Tibial nerve (tissue), 4 donors: Measurements from ENCODE around the gene SLC9A5. TPM values are rescaled to one million over a fixed set of nuclear protein-coding genes. Genes with fewer than 3 reads are reported as not detected.

Experiments used
- DNase-seq, 2 donors: peaks; one replicate each; pipeline ENCODE4 v3.0.0-alpha.2; 2019; ENCODE audit warnings: low spot score in 2 of 2
- H3K27ac ChIP-seq, 4 donors: fragments of 200-600 bp; sonication (generic) in 3 of 4; one replicate each; pipeline ENCODE4 v1.5.1; 2017 to 2019; ENCODE audit warnings: mild to moderate bottlenecking in 1 of 4
- H3K27me3 ChIP-seq, 2 donors: fragments of 200-600 bp; sonication (generic) in 1 of 2; one replicate each; pipeline versions ENCODE4 v1.5.1 to v1.6.0; 2017 to 2019
- H3K36me3 ChIP-seq, 3 donors: fragments of 200-600 bp; sonication (generic); one replicate each; pipeline ENCODE4 v1.5.1; 2018 to 2019
- H3K4me1 ChIP-seq, 4 donors: fragments of 200-600 bp; sonication (generic) in 3 of 4; one replicate each; pipeline ENCODE4 v1.5.1; 2017 to 2019
- H3K4me3 ChIP-seq, 4 donors: fragments of 200-600 bp; sonication (generic) in 3 of 4; one replicate each; pipeline ENCODE4 v1.5.1; 2017 to 2019; ENCODE audit warnings: mild to moderate bottlenecking in 1 of 4, moderate library complexity in 1 of 4
- H3K9me3 ChIP-seq, 4 donors: fragments of 200-600 bp; sonication (generic) in 3 of 4; one replicate each; pipeline ENCODE4 v1.5.1; 2017 to 2019
- CTCF ChIP-seq, 5 experiments: fragments of 200-600 bp in 3 of 5; fragments of 450-650 bp in 2 of 5; sonication (generic) in 3 of 5; IDR thresholded peaks; one replicate each; pipeline ENCODE4 v1.5.1; 2016 to 2019; ENCODE audit warnings: antibody characterized with exemption in 5 of 5, mild to moderate bottlenecking in 3 of 5, moderate library complexity in 2 of 5
- EP300 ChIP-seq, 2 donors: sonication (generic); formaldehyde crosslinking; IDR thresholded peaks; one replicate each; pipeline ENCODE4 v1.6.1; 2017; ENCODE audit warnings: antibody characterized with exemption in 2 of 2, mild to moderate bottlenecking in 1 of 2
- POLR2A ChIP-seq, 2 donors: fragments of 450-650 bp; IDR thresholded peaks; one replicate each; pipeline ENCODE4 v1.6.1; 2017; ENCODE audit warnings: antibody characterized with exemption in 2 of 2, mild to moderate bottlenecking in 2 of 2, moderate library complexity in 2 of 2
- WGBS, 2 donors: methylation state at CpG; one replicate each; pipeline ENCODE4 v1.1.5; 2018; 5-methylcytosine and 5-hydroxymethylcytosine counted together
- total RNA-seq, 4 donors: library from RNA; depleted of rRNA; stranded (reverse); fragments of >200 nt; gene quantifications; one replicate each; pipeline ENCODE4 v1.1.0, GENCODE V29; 2016

The SLC9A5 gene
- total RNA-seq, 4 donors from 2014 or later, result 0.59 to 2.0 (median 1.5) TPM

- H3K27me3 ChIP-seq, result no peaks in the 10 kb centered on the region
- H3K27ac ChIP-seq, result no peak overlapping the region
- peaks cover 0 to 85% (median 11%) of the 10 kb centered on the region in 3 donors for H3K36me3 ChIP-seq
- peaks cover 0 to 32% (median 13%) of the 10 kb centered on the region in 4 donors for H3K4me1 ChIP-seq
- H3K4me3 ChIP-seq, result no peak overlapping the region
- TF ChIP-seq POLR2A (IDR thresholded peaks at IDR 0.05) (no peak), EP300 (IDR thresholded peaks at IDR 0.05) (no peak), CTCF (IDR thresholded peaks at IDR 0.05) (no peak)
- no peak for DNase-seq
- no peaks in the 10 kb centered on the region for H3K9me3 ChIP-seq
- WGBS, 2 donors, result 89 to 90% methylated on average over 28 to 40 of the region's 40 CpGs
Measured at GRCh38 chr16:67201411-67202345, 47.1 kb upstream of the SLC9A5 start.

- Histone ChIP-seq H3K27me3 (no peaks in the 10 kb centered on the region), H3K4me1 (peaks cover 0 to 27% (median 13%) of the 10 kb centered on the region in 4 donors), H3K9me3 (no peaks in the 10 kb centered on the region), H3K36me3 (peaks cover 0 to 84% (median 4%) of the 10 kb centered on the region in 3 donors), H3K27ac (no peak overlapping the region), H3K4me3 (no peak overlapping the region)
- WGBS, 2 donors, result 88 to 90% methylated on average over 6 to 10 of the region's 12 CpGs
- no peak for DNase-seq
- TF ChIP-seq POLR2A (IDR thresholded peaks at IDR 0.05), result no peak
- TF ChIP-seq CTCF (IDR thresholded peaks at IDR 0.05), result no peak
- no peak for TF ChIP-seq EP300 (IDR thresholded peaks at IDR 0.05)
Measured at GRCh38 chr16:67202426-67202825, 46.4 kb upstream of the SLC9A5 start.

GRCh38 chr16:67202956-67203493 is 45.8 kb upstream of the SLC9A5 start:
- 81 to 85% methylated on average over 16 to 22 of the region's 23 CpGs for WGBS, 2 donors

GRCh38 chr16:67204076-67204475 is 44.7 kb upstream of the SLC9A5 start:
- no peaks in the 10 kb centered on the region for H3K27me3 ChIP-seq
- H3K4me1 ChIP-seq, result peaks cover 0 to 10% (median 5%) of the 10 kb centered on the region in 4 donors
- H3K27ac ChIP-seq, result no peak overlapping the region
- H3K36me3 ChIP-seq, result peaks cover 0 to 87% (median 0%) of the 10 kb centered on the region in 3 donors
- 76 to 78% methylated on average over 4 of the region's 4 CpGs for WGBS, 2 donors
- no peak for DNase-seq
- H3K9me3 ChIP-seq, result no peaks in the 10 kb centered on the region
- no peak overlapping the region for H3K4me3 ChIP-seq
- no peak for TF ChIP-seq CTCF (IDR thresholded peaks at IDR 0.05)
- no peak for TF ChIP-seq POLR2A (IDR thresholded peaks at IDR 0.05)
- no peak for TF ChIP-seq EP300 (IDR thresholded peaks at IDR 0.05)

More at GRCh38 chr16:67202956-67203493, 45.8 kb upstream of the SLC9A5 start:
- peaks cover 0 to 21% (median 11%) of the 10 kb centered on the region in 4 donors for H3K4me1 ChIP-seq
- H3K27me3 ChIP-seq, result no peaks in the 10 kb centered on the region
- no peak for TF ChIP-seq POLR2A (IDR thresholded peaks at IDR 0.05)
- no peak for TF ChIP-seq CTCF (IDR thresholded peaks at IDR 0.05)
- TF ChIP-seq EP300 (IDR thresholded peaks at IDR 0.05), result no peak
- peaks cover 0 to 84% (median 0%) of the 10 kb centered on the region in 3 donors for H3K36me3 ChIP-seq
- H3K9me3 ChIP-seq, result no peaks in the 10 kb centered on the region
- no peak for DNase-seq
- H3K4me3 ChIP-seq, result no peak overlapping the region
- H3K27ac ChIP-seq, result no peak overlapping the region
